ENCODE measurements around the gene MPHOSPH9.

Gene MPHOSPH9, protein sequence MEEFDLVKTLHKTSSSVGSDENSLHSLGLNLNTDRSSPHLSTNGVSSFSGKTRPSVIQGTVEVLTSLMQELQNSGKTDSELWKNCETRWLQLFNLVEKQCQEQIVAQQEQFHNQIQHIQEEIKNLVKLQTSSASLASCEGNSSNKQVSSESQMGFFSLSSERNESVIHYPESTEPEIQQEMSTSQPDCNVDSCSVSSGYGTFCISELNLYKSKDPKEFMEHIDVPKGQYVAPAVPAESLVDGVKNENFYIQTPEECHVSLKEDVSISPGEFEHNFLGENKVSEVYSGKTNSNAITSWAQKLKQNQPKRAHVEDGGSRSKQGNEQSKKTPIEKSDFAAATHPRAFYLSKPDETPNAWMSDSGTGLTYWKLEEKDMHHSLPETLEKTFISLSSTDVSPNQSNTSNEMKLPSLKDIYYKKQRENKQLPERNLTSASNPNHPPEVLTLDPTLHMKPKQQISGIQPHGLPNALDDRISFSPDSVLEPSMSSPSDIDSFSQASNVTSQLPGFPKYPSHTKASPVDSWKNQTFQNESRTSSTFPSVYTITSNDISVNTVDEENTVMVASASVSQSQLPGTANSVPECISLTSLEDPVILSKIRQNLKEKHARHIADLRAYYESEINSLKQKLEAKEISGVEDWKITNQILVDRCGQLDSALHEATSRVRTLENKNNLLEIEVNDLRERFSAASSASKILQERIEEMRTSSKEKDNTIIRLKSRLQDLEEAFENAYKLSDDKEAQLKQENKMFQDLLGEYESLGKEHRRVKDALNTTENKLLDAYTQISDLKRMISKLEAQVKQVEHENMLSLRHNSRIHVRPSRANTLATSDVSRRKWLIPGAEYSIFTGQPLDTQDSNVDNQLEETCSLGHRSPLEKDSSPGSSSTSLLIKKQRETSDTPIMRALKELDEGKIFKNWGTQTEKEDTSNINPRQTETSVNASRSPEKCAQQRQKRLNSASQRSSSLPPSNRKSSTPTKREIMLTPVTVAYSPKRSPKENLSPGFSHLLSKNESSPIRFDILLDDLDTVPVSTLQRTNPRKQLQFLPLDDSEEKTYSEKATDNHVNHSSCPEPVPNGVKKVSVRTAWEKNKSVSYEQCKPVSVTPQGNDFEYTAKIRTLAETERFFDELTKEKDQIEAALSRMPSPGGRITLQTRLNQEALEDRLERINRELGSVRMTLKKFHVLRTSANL

DNA sequence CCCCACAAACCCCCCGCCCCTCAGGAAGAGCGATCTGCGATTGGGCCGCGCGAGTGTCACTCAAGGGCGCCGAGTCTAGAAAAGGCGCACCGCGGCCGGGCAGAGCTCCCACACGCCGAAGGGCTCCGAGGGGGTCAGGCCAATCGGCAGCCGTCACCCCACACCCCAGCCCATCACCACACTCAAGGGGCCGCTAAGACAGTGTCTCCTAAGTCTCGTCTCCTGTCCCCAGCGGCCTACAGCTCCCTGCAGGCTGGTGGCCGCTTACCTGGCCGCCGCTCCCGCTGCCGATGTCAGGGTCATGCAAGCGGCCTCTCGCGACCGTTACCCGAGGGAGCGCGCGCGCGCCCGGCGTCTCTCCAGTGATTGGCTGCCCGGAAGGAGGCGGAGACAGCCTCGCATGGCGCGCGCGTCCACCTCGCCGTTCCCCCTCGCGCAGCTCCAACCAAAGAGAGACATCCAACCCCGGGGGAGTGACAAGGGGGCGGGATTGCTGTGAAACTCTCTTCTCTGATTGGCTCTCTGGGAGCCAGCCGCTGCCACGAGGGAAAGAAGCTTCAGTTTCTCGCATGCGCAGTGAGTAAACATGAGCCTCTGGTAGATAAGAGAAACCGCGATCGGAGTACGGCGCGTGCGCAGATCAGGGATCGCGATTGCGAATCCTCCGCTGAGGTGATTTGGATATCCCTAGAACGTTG, at the start of gene MPHOSPH9, which contains the start of gene MTRFR:
MPHOSPH9 (minus strand) TSS at position 335 of the 698 bp plus-strand sequence. CDS start 2,777 bp downstream, outside the sequence.
MTRFR (plus strand) TSS at position 630 of the 698 bp plus-strand sequence. CDS start 20,239 bp downstream, outside the sequence.
- ATAC-seq, result peak; percentile 92
- Mint-ChIP-seq H3K4me1 (peaks cover 67% of the 10 kb centered on the region), H3K4me3 (peak within 1 kb of the TSS; percentile 96 to 100), H3K27me3 (no peaks in the 10 kb centered on the region), H3K27ac (peak within 1 kb of the TSS; percentile 99), H3K9me3 (no peaks in the 10 kb centered on the region)
- peak; percentile 99 to 100 for DNase-seq

- Mint-ChIP-seq H3K4me1 (peaks cover 7% of the 10 kb centered on the region), H3K9me3 (no peaks in the 10 kb centered on the region), H3K4me3 (no peak overlapping the region), H3K27ac (no peak overlapping the region), H3K27me3 (no peaks in the 10 kb centered on the region)
- DNase-seq (no peak), ATAC-seq (no peak)
Observed at GRCh38 chr12:123282111-123282510, 49.2 kb upstream of the MPHOSPH9 start.

DNA sequence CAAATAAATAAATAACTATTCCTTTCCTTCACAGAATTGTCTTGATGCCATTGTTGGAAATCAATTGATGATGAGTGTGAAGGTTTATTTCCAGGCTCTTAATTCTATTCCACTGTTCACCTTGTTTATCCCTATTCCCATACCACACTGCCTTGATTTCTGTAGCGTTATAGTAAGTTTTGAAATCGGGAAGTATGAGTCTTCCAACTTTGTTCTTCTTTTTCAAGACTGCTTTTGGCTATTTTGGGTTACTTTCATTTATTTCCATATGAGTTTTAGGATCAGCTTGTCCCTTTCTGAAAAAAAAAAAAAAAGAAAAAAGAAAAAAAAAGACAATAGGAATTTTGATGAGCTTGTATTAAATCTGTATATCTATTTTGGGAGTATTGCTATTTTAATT, 48.0 kb upstream of the MPHOSPH9 start:
- ATAC-seq, result no peak
- no peak overlapping the region for H3K4me3 Mint-ChIP-seq
- DNase-seq, result no peak
- H3K4me1 Mint-ChIP-seq, result peaks cover 7% of the 10 kb centered on the region
- no peak overlapping the region for H3K27ac Mint-ChIP-seq
- no peaks in the 10 kb centered on the region for H3K9me3 Mint-ChIP-seq
- H3K27me3 Mint-ChIP-seq, result no peaks in the 10 kb centered on the region

GRCh38 chr12:123278101-123278627, 45.2 kb upstream of the MPHOSPH9 start:
- H3K4me1 Mint-ChIP-seq, result peaks cover 7% of the 10 kb centered on the region
- peak overlapping the region; percentile 22 to 44 for H3K4me3 Mint-ChIP-seq
- H3K27me3 Mint-ChIP-seq, result no peaks in the 10 kb centered on the region
- peak; percentile 96 for ATAC-seq
- peak overlapping the region; percentile 76 to 88 for H3K27ac Mint-ChIP-seq
- H3K9me3 Mint-ChIP-seq, result no peaks in the 10 kb centered on the region
- no peak for DNase-seq

GRCh38 chr12:123273166-123273565, 40.2 kb upstream of the MPHOSPH9 start:
- Mint-ChIP-seq H3K27me3 (no peaks in the 10 kb centered on the region), H3K4me1 (peaks cover 33% of the 10 kb centered on the region), H3K27ac (peak overlapping the region in 1 of 2 donors; percentile 13), H3K9me3 (no peaks in the 10 kb centered on the region), H3K4me3 (peak overlapping the region in 1 of 2 donors; percentile 48)
- no peak for ATAC-seq
- DNase-seq, result no peak

DNA sequence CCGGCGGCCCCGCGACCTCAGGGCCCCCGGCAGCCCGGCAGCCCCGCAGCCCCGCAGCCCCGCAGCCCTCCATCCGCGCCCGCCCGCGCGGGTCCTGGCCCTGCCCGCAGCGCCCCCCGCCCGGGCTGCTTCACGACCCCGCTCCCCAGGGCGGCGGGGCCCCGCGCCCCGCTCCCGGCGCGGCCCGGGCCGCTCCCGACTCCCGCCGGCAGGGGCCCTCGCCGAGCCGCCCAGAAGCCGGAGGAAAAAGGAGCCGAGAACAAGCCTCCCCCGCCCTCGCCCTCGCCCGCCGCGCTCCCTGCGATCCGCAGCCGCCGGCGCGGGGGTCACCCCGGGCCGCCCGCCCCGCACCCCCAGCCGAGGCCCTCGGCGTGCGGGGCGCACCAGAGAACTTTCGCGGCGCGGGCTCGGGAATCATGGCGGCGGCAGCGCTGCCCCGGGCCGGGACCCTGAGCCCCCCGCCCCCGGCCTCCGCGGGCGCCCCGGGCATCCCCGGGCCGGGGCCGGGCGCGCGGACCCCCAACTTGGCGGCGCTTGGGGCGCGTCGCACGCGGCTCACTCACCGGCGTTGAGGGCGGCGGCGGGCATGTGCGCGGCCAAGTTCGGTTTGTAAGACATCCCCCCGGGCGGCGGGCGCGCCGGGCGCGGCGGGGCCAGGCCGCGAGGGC, 38.2 kb upstream of the MPHOSPH9 start:
- Mint-ChIP-seq H3K9me3 (no peaks in the 10 kb centered on the region), H3K27ac (no peak overlapping the region), H3K4me1 (peaks cover 36% of the 10 kb centered on the region), H3K4me3 (no peak overlapping the region), H3K27me3 (no peaks in the 10 kb centered on the region)
- ATAC-seq (peak; percentile 74), DNase-seq (peak; percentile 79 to 82)

DNA sequence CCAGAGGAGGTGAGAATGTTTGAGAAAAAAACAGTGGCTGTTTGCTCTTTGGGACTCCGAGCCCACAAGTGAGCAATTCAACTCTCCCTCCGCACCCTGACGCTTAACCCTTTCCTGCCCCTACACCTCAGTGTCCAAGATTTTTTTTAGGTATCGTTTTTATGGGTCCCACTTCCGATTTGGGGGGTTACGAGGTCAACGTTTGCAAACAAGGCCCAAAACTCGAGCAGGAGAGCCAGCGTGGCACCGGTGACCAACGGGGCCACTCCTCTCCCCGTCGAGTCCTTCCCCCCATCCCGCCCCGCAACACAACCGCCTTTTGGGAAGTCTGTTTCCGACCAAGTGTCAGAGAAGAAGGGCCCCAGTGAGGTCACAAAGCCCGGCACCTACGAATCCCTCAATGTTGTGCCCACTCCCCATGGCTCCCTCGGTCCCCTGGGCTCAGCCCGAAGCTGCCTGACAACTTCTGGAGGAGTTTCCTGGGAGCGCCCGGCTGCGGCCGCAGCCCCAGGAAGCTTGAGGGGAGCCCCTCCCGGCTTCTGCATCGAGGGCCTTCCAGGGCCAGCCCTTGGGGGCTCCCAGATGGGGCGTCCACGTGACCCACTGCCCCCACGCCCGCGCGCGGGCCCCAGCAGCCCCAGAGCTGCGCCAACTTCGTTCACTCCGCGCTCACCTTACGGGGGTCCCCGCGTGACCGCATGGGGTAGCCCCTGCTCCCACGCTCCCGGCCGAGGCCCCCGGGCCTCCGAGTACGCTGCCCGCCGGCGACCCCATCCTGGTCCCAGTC, 37.5 kb upstream of the MPHOSPH9 start:
- H3K9me3 Mint-ChIP-seq, result no peaks in the 10 kb centered on the region
- DNase-seq, result peak; percentile 34 to 37
- peaks cover 36% of the 10 kb centered on the region for H3K4me1 Mint-ChIP-seq
- peak overlapping the region; percentile 91 for H3K4me3 Mint-ChIP-seq
- peak overlapping the region; percentile 91 to 94 for H3K27ac Mint-ChIP-seq
- peak; percentile 22 for ATAC-seq
- H3K27me3 Mint-ChIP-seq, result no peaks in the 10 kb centered on the region

DNA sequence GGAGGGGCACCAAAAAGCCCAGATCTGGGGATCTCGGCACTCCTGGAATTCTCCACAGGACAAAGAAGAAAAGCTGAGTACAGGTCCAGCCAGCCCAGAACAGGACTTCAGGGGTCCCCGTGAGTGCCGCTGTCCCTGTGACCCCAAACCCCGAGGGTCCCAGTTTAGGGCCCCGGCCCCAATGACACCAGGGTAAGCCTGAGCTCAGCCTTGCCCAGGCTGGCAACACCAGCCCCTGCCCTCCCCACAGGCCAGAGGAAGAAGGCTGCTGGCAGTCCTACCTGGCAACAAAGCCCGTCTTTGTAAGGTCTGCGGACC, 36.9 kb upstream of the MPHOSPH9 start:
- peaks cover 36% of the 10 kb centered on the region for H3K4me1 Mint-ChIP-seq
- peak overlapping the region; percentile 91 for H3K4me3 Mint-ChIP-seq

GRCh38 chr12:123269395-123269892, 36.5 kb upstream of the MPHOSPH9 start:
- peak; percentile 47 for ATAC-seq
- Mint-ChIP-seq H3K4me3 (peak overlapping the region; percentile 91), H3K4me1 (peaks cover 36% of the 10 kb centered on the region), H3K9me3 (no peaks in the 10 kb centered on the region), H3K27me3 (no peaks in the 10 kb centered on the region), H3K27ac (peak overlapping the region; percentile 91 to 94)
- peak; percentile 54 to 68 for DNase-seq

More for the DNA sequence above, 36.9 kb upstream of the MPHOSPH9 start:
- no peak for DNase-seq
- peak; percentile 2 for ATAC-seq
- Mint-ChIP-seq H3K9me3 (no peaks in the 10 kb centered on the region), H3K27ac (peak overlapping the region; percentile 91 to 94), H3K27me3 (no peaks in the 10 kb centered on the region)

DNA sequence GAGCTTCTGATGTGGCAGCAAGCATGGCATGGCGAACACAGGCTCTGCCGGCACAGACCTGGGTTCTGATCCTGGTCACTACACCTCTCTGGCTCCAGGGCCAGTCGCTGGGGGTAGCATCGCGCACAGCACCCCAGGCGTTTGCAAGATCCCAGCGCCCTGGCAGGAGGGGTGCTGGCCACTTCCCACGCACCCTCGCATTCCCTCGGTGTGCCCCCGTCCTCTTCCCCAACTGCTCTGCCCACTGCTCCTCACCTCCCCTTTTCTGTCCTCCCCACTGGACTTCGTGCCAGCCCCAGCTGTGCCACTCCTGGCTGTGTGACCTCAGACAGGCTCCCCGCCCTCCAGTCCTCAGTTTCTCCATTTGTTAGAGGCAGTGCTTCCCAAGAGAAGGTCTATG, 35.9 kb upstream of the MPHOSPH9 start:
- H3K27ac Mint-ChIP-seq, result peak overlapping the region in 1 of 2 donors; percentile 55
- peaks cover 36% of the 10 kb centered on the region for H3K4me1 Mint-ChIP-seq
- no peaks in the 10 kb centered on the region for H3K9me3 Mint-ChIP-seq
- ATAC-seq, result no peak
- no peaks in the 10 kb centered on the region for H3K27me3 Mint-ChIP-seq
- peak overlapping the region; percentile 91 for H3K4me3 Mint-ChIP-seq
- DNase-seq, result no peak

GRCh38 chr12:123267991-123268843, 35.3 kb upstream of the MPHOSPH9 start:
- H3K9me3 Mint-ChIP-seq, result no peaks in the 10 kb centered on the region
- no peaks in the 10 kb centered on the region for H3K27me3 Mint-ChIP-seq
- peak overlapping the region; percentile 63 to 90 for H3K27ac Mint-ChIP-seq
- H3K4me1 Mint-ChIP-seq, result peaks cover 36% of the 10 kb centered on the region
- DNase-seq, result no peak
- ATAC-seq, result no peak
- peak overlapping the region; percentile 69 to 91 for H3K4me3 Mint-ChIP-seq

DNA sequence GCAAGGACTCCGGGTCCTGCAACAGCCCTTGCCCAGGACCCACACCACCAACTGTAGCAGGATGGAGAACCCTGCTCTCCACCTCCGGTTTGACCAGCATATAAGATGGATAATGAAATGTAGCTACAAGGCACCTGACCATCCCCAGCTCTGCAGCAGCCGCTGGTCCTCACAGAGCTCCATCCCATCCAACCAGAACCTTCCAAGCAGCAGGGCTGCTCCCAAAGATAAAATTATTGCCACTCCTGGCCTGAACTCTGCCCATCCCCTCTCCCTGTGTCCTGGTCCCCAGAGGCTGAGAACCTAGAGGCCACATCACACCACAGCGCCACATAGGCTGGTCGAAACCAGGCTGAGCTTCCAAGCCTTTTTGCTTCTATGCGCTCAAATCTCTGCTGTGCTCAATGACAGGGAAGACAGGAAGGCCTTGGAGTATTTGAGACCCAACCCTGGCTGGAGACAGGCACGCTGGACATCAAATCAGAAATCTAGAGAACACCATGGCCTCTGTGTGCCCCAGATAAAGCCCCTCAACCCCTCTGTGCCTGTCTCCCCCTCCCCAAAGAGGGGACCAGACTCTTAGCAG, 34.5 kb upstream of the MPHOSPH9 start:
- Mint-ChIP-seq H3K27me3 (no peaks in the 10 kb centered on the region), H3K4me1 (peaks cover 34% of the 10 kb centered on the region), H3K27ac (peak overlapping the region in 1 of 2 donors; percentile 43), H3K4me3 (no peak overlapping the region), H3K9me3 (no peaks in the 10 kb centered on the region)
- no peak for ATAC-seq
- DNase-seq, result no peak

Data from stimulated activated naive CD8-positive, alpha-beta T cell treated with anti-CD3 and anti-CD28 coated beads, Interleukin-15, amount 100 ng/mL, for 72 hours (primary cell).